ENCODE results near the gene PRIMPOL.

Gene PRIMPOL

DNA sequence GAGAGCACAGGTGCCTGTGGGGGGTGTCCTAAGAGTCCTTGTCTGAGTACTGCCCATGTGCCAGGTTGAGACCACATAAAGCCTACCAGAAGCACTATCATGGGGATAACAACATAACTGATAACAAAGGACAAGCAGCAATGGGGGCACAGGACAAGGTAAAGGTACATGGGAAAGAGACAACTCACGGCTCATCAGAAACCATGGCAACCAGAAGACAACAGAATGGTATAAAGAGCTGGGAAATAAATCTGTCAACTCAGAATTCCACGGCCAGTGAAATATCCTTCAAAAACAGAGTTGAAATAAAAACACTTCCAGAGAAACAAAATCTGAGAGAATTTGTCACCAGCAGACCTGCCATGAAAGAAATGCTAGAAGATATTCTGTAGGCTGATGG is 64.3 kb downstream of the PRIMPOL start:
- DNase-seq: no peak
- Histone ChIP-seq H3K79me2 (ENCODE audit: insufficient read depth, low read length) (peaks cover 42% of the 10 kb centered on the region), H3K4me3 (ENCODE audit: low read depth in 1 of 2, low read length in 2 of 2) (no peak overlapping the region), H3K27me3 (ENCODE audit: insufficient read depth, low read length, poor library complexity) (no peaks in the 10 kb centered on the region), H3K36me3 (ENCODE audit: insufficient read depth, low read length) (peaks cover 97% of the 10 kb centered on the region), H3K4me2 (ENCODE audit: insufficient read depth, low read length) (no peak overlapping the region), H3K4me1 (ENCODE audit: insufficient read depth, low read length) (no peaks in the 10 kb centered on the region), H3K9me3 (ENCODE audit: insufficient read depth, low read length, severe bottlenecking) (no peaks in the 10 kb centered on the region), H3K27ac (ENCODE audit: low read length) (no peak overlapping the region), H3K9ac (ENCODE audit: low read depth, low read length) (no peak overlapping the region), H2AFZ (ENCODE audit: low read depth, low read length) (no peak overlapping the region), H4K20me1 (ENCODE audit: insufficient read depth, low read length) (peaks cover 27% of the 10 kb centered on the region)
- TF ChIP-seq, protein P1, sequence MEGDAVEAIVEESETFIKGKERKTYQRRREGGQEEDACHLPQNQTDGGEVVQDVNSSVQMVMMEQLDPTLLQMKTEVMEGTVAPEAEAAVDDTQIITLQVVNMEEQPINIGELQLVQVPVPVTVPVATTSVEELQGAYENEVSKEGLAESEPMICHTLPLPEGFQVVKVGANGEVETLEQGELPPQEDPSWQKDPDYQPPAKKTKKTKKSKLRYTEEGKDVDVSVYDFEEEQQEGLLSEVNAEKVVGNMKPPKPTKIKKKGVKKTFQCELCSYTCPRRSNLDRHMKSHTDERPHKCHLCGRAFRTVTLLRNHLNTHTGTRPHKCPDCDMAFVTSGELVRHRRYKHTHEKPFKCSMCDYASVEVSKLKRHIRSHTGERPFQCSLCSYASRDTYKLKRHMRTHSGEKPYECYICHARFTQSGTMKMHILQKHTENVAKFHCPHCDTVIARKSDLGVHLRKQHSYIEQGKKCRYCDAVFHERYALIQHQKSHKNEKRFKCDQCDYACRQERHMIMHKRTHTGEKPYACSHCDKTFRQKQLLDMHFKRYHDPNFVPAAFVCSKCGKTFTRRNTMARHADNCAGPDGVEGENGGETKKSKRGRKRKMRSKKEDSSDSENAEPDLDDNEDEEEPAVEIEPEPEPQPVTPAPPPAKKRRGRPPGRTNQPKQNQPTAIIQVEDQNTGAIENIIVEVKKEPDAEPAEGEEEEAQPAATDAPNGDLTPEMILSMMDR (IDR thresholded peaks at IDR 0.05; ENCODE audit: borderline replicate concordance, extremely low read depth, low read length, poor library complexity, severe bottlenecking): no peak
- no peak for TF ChIP-seq EZH2 (IDR thresholded peaks at IDR 0.05; ENCODE audit: borderline replicate concordance, low read depth, low read length, severe bottlenecking)
- ATAC-seq (ENCODE audit: insufficient read depth, low read depth): no peak

DNA sequence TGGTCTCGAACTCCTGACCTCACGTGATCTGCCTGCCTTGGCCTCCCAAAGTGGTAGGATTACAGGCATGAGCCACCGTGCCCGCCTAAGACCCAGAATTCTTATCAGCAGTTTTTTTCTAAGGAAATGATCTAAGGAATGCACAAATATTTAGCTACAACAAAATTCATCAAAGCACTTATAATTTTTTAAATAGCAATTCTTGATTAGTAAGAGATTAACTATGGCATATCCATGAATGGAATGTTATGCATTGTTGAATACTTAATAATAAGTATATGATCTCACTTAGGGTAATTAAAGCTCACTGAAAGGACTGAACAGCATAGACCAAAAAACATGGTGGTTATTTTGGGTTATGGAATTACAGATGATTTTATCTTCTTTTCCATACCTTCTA is 66.0 kb downstream of the PRIMPOL start:
- H2AFZ ChIP-seq (ENCODE audit: low read depth, low read length): no peak overlapping the region
- H3K27me3 ChIP-seq (ENCODE audit: insufficient read depth, low read length, poor library complexity): no peaks in the 10 kb centered on the region
- no peak overlapping the region for H3K27ac ChIP-seq (ENCODE audit: low read length)
- DNase-seq (no peak), ATAC-seq (ENCODE audit: insufficient read depth, low read depth) (no peak)
- TF ChIP-seq, protein P1 (IDR thresholded peaks at IDR 0.05; ENCODE audit: borderline replicate concordance, extremely low read depth, low read length, poor library complexity, severe bottlenecking): no peak
- TF ChIP-seq EZH2 (IDR thresholded peaks at IDR 0.05; ENCODE audit: borderline replicate concordance, low read depth, low read length, severe bottlenecking): no peak
- H3K4me2 ChIP-seq (ENCODE audit: insufficient read depth, low read length): no peak overlapping the region
- peaks cover 97% of the 10 kb centered on the region for H3K36me3 ChIP-seq (ENCODE audit: insufficient read depth, low read length)
- no peaks in the 10 kb centered on the region for H3K9me3 ChIP-seq (ENCODE audit: insufficient read depth, low read length, severe bottlenecking)
- no peaks in the 10 kb centered on the region for H3K4me1 ChIP-seq (ENCODE audit: insufficient read depth, low read length)
- peaks cover 40% of the 10 kb centered on the region for H4K20me1 ChIP-seq (ENCODE audit: insufficient read depth, low read length)
- H3K79me2 ChIP-seq (ENCODE audit: insufficient read depth, low read length): peaks cover 58% of the 10 kb centered on the region
- H3K9ac ChIP-seq (ENCODE audit: low read depth, low read length): no peak overlapping the region
- no peak overlapping the region for H3K4me3 ChIP-seq (ENCODE audit: low read depth in 1 of 2, low read length in 2 of 2)

DNA sequence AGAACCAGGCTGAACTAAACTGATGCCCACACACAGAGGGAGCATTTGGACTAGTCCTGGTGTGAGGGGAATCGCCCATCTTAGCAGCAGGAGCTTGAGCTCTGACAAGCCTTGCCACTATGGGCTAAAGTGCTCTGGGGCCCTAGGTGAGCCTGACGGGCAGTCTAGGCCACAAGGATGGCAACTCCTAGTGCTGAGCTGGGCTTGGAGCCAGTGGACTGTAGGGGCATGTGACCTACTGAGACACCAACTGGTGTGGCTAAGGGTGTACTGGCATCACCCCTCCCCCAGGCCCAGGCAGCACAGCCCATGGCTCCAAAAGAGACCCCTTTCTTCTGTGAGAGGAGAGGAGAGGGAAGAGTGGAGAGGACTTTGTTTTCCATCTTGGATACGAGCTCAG is 69.9 kb downstream of the PRIMPOL start:
- H3K36me3 ChIP-seq (ENCODE audit: insufficient read depth, low read length): peaks cover 94% of the 10 kb centered on the region
- no peak overlapping the region for H3K9ac ChIP-seq (ENCODE audit: low read depth, low read length)
- no peak overlapping the region for H2AFZ ChIP-seq (ENCODE audit: low read depth, low read length)
- H3K79me2 ChIP-seq (ENCODE audit: insufficient read depth, low read length): peaks cover 73% of the 10 kb centered on the region
- no peaks in the 10 kb centered on the region for H3K27me3 ChIP-seq (ENCODE audit: insufficient read depth, low read length, poor library complexity)
- H3K4me3 ChIP-seq (ENCODE audit: low read depth in 1 of 2, low read length in 2 of 2): no peak overlapping the region
- TF ChIP-seq, protein P1 (IDR thresholded peaks at IDR 0.05; ENCODE audit: borderline replicate concordance, extremely low read depth, low read length, poor library complexity, severe bottlenecking): no peak
- TF ChIP-seq EZH2 (IDR thresholded peaks at IDR 0.05; ENCODE audit: borderline replicate concordance, low read depth, low read length, severe bottlenecking): no peak
- no peak overlapping the region for H3K4me2 ChIP-seq (ENCODE audit: insufficient read depth, low read length)
- no peaks in the 10 kb centered on the region for H3K9me3 ChIP-seq (ENCODE audit: insufficient read depth, low read length, severe bottlenecking)
- H4K20me1 ChIP-seq (ENCODE audit: insufficient read depth, low read length): peaks cover 42% of the 10 kb centered on the region
- no peak for DNase-seq
- no peaks in the 10 kb centered on the region for H3K4me1 ChIP-seq (ENCODE audit: insufficient read depth, low read length)
- no peak for ATAC-seq (ENCODE audit: insufficient read depth, low read depth)
- no peak overlapping the region for H3K27ac ChIP-seq (ENCODE audit: low read length)

DNA sequence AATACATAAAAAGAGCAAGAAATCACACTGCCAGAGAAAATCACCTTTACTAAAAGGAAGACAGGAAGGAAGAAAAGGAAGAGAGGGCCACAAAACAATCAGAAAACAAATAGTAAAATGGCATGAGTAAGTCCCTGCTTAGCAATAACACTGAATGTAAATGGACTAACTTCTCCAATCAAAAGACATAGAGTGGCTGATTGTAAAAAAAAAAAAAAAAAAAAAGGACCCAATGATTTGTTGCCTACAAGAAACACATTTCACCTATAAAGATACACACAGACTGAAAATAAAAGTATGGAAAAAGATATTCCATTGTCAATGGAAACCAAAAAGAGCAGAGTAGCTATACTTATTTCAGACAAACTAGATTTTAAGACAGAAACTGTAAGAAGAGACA is 71.7 kb downstream of the PRIMPOL start:
- no peak overlapping the region for H3K4me2 ChIP-seq (ENCODE audit: insufficient read depth, low read length)
- peaks cover 52% of the 10 kb centered on the region for H4K20me1 ChIP-seq (ENCODE audit: insufficient read depth, low read length)
- no peak for DNase-seq
- TF ChIP-seq EZH2 (IDR thresholded peaks at IDR 0.05; ENCODE audit: borderline replicate concordance, low read depth, low read length, severe bottlenecking): no peak
- TF ChIP-seq, protein P1 (IDR thresholded peaks at IDR 0.05; ENCODE audit: borderline replicate concordance, extremely low read depth, low read length, poor library complexity, severe bottlenecking): no peak
- H3K79me2 ChIP-seq (ENCODE audit: insufficient read depth, low read length): peaks cover 85% of the 10 kb centered on the region
- peaks cover 2% of the 10 kb centered on the region; the same call in 1 of the 2 replicates for H3K4me1 ChIP-seq (ENCODE audit: insufficient read depth, low read length)
- no peaks in the 10 kb centered on the region for H3K27me3 ChIP-seq (ENCODE audit: insufficient read depth, low read length, poor library complexity)
- no peak overlapping the region for H3K4me3 ChIP-seq (ENCODE audit: low read depth in 1 of 2, low read length in 2 of 2)
- H3K9ac ChIP-seq (ENCODE audit: low read depth, low read length): no peak overlapping the region
- H3K27ac ChIP-seq (ENCODE audit: low read length): no peak overlapping the region
- peaks cover 95% of the 10 kb centered on the region for H3K36me3 ChIP-seq (ENCODE audit: insufficient read depth, low read length)
- no peak for ATAC-seq (ENCODE audit: insufficient read depth, low read depth)
- no peaks in the 10 kb centered on the region for H3K9me3 ChIP-seq (ENCODE audit: insufficient read depth, low read length, severe bottlenecking)
- H2AFZ ChIP-seq (ENCODE audit: low read depth, low read length): no peak overlapping the region
